IPS-NIHi7 (cell line): ENCODE data around the gene GNPDA1.

Source experiments
- DNase-seq: peaks from one replicate; pipeline ENCODE4 v3.0.0; 2012; ENCODE audit warnings: mixed read lengths; ENCODE audit errors: extremely low spot score

GNPDA1 gene

DNA sequence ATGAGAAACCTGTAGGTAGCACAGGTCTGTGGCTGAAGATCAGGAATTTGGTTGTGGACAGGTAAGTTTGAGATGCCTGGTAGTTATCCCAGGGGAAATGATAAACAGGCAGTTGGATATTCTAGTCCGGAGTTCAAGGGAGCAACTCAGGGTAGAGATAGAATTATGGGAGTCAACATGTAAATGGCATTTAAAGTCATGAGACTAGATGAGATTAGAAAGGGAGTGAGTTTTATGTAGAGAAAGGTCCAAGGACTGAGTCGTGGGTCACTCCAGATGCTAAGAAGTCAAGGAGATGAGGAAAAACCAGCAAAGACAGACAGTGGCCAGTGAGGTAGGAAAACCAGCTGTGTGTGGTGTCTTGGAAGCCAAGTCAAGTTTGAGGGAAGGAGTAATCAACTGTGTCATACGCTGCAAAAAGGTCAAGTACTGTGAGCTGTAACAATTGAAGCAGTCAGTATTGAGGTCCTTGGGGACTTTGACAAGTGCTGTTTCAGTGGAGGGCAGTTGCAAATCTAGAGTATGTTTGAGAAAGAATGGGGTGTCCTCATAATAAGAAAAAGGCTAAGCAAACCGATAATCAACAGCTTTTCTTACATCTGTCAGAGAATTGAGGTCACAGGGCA is 18.2 kb downstream of the GNPDA1 start:
- no peak for DNase-seq

DNA sequence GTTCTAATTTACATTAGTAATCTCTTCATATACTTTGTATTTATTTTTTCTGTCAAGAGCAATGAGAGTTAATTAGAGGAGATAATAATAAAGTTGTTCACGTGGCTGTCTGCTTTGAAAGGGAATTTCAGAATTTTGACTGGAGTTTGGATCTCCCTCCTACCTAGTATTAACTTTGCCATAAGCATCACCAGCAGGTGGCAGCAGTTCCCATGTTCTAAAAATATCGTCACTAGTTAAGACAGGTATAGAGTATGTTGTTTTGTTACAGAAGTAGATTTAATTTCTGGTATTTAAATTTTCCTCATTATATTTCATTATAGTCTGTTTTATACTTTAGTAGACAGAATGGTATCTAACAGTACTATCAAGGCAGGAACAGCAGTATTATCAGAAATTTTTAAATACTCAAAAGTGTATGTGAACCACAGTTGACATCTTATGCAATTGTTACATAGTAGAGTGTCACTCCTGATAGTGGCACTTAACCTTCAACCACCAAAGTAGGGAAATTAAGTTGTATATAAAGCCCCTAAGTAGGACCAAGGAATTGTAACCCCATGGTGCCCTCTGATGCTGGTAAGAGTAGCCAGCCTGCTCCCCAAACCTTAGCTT is 20.4 kb downstream of the GNPDA1 start:
- peak; percentile 60 for DNase-seq

DNA sequence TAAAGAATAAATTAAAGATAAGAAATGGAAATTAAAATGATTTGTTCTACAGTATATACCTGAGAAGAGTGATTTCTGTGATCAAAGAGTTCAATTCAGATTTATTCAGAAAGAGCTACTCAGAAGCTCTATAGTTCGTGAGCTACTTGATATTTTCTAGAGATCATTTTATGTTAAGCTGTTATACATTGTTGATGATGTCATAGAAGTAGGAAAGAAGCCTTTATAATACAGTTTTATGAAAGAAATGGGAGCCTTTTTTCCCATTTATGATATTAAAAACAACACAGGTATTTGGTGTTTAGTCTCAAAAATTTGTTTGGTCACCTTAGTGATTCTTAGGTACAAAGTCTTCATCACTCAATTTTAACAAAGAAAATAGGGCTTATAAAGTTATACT is 23.1 kb downstream of the GNPDA1 start:
- DNase-seq, result no peak

DNA sequence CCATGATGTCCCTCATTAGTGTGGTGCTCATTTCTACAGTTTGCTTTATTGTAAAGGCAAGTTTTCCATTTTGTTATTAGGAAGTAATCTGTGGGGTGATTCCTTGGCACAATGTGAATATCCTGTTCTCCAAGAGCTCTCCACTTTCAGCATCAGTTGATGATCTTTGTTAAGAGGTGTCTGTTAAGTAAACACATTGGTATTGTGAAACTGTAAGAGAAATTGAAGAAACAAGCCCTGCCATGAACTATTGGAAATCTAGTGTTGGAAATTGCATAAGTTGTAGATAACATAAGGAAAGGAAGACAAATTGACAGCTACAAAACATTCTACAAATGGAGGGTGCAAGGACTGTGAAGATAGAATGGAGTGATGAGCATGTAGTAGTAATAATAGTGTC is 26.8 kb downstream of the GNPDA1 start:
- no peak for DNase-seq

DNA sequence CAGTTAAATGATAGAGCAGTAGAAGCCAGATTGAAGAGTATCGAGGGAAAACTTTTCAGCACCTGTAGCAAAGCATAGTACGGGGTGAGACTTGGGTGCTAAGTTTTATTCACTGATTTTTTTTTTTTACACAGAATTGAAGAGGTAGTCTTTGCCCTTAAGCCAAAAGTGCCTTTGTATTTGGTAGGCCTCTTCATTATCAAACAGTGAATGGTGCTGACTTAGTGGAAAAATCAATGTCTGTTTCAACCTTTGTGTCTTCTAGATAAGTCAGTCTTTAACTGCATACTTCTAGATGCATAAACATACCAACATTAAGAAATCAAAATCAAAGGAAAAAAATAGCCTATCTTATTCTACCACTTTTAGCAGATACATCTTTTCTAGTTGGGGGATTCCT is 30.2 kb downstream of the GNPDA1 start:
- no peak for DNase-seq

DNA sequence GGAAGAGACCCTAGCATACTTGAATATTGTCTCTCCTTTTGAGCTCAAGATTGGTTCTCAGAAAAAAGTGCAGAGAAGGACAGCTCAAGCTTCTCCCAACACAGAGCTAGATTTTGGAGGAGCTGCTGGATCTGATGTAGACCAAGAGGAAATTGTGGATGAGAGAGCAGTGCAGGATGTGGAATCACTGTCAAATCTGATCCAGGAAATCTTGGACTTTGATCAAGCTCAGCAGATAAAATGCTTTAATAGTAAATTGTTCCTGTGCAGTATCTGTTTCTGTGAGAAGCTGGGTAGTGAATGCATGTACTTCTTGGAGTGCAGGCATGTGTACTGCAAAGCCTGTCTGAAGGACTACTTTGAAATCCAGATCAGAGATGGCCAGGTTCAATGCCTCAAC is 34.4 kb downstream of the GNPDA1 start:
- no peak for DNase-seq

DNA sequence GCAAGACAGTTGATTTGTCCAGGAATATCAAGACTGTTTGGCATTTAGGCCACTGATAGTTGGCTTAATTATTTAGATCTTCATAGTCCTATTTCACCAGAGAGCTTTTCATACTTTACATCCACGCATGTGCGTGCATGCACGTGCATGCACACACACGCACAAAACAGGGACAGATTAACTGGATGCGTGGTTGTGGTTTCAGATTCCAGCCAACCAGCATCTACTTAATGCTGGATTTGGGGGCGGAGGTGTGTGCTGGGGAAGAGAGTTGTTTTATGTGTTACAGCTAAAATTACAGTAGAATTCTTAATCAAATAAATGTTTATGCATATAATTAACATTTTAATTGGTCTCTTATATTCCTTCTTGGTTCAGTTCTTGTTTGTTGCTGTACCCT is 36.7 kb downstream of the GNPDA1 start:
- no peak for DNase-seq

DNA sequence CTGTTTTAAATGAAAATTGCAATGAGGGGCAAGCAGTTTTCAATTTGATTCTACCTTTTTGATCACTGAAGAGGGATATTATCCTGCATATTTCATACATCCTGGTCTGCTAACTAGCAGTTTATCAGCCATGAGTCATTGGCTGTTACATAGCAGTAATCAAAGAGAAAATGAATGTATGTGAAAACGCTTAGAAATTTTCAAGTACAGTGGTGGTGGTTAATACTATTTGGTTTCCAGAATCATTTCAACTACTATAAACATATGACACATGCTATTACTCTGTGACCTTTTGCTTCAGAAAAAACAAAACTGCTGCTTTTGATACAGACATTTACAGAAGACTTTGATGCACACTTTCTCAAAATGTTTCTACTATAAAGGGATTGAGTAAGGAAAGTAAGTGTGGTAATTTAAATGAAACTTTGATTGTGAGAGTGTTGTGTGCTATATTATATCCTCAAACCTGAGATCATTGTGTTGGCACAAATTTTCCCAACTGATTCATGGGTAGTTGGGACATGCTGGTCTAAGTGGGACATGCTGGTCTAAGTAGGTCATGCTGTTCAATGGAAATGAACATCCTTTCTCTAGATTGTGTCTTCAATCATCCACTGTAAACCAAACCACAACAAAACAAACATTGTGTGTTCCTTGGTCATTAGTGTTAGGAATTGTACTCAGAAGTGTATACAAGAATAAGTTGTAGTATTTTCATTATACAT is 38.8 kb downstream of the GNPDA1 start:
- no peak for DNase-seq

DNA sequence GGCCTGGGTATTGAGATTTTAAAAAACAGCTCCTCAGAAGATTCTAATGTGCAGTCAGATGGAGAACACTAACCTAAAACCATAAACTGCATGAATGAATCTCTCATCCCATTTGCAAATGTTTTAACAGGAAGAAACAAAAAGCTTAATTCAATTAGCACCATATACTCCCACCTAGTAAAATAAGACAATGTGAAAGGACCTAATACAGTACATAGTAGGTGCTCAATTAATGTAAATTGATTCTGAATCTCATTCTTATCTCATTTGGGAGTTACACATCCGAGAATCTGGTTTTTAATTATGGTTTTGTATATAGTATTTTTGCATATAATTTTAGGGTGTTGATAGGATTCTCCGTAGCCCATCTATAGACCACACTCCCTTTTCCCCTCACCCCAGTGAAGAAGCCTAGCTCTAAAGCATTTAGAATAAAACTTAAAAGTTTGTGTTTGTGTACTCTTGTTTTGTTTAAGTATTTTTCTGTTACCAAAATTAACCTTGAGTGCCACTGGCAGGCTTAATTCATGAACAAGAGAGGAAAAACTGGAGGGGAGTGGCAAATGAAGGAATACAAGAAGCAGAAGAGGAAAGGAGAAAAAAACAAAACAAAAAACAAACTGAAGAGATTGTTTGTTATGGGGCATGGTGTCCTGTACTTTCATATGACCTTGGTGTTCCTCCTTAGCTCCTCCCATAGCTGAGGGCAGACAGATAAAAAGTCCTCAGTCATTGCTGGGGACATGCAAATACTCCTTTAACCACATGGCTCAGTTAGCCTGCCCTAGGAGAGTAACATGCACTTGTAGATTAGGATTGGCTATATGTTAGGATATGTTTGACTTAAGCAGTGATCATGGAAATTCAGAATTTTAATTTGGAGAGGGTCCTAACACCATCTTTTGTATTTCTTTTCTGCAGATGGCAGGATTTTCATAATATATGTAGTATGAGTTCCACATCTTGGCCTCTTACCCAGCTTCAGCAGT is 42.8 kb downstream of the GNPDA1 start:
- peak; percentile 50 for DNase-seq

DNA sequence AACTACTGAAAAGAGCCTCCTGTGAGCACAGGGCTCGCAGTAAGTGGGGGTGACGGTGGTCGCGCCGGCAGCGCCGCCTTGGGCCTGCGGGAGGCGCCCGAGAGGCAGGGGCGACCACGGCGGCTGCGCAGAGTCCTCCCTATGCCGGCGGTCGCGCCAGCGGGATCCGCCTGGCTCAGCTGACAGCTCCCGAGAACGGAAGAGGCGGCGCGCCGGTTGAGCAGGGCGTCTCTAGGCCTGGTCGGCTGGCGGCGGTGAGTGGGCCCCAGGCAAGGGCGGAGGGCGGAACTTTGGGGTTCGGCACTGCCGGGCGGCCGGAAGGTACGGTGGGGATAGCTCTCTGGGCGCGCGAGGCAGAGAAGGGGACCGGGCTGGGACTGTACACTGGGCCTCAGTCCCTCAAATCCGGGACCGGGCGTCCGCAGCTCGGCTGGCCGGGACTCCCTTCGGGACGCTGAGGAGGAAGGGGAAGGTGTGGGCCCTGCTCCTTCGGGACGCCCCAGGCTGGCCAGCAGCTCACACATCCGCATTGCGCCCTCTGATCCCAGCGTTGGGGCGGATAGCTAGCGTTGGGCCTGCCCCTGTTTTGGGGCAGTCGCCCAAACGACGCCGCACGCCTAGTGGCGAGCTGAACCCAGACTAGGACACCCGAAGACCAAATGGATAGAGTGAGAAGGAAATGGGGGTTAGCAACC is 43.8 kb downstream of the GNPDA1 start, which contains the start of gene RNF14:
Gene RNF14 (plus strand): TSS at position 192 of the 695 bp plus-strand sequence. CDS start 4,484 bp downstream, outside the sequence.
- DNase-seq, result peak; percentile 97

DNA sequence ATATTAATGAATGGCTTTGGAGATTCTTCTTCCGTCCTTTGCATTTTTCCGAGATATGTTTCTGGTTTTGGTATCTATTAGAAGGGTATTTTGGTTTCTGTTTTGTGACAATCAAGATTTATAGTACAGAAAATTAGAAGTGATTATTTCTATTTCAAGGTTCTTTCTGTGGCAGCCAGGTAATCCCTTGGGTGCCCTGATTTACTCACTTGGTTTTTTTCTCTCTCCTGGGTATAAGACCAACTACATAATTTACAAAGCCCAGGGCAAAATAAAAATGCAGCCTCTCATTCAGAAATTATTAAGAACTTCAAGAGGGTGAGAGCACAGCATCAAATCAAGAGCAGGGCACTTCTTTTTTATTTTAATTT is 45.9 kb downstream of the GNPDA1 start:
- DNase-seq, result no peak

DNA sequence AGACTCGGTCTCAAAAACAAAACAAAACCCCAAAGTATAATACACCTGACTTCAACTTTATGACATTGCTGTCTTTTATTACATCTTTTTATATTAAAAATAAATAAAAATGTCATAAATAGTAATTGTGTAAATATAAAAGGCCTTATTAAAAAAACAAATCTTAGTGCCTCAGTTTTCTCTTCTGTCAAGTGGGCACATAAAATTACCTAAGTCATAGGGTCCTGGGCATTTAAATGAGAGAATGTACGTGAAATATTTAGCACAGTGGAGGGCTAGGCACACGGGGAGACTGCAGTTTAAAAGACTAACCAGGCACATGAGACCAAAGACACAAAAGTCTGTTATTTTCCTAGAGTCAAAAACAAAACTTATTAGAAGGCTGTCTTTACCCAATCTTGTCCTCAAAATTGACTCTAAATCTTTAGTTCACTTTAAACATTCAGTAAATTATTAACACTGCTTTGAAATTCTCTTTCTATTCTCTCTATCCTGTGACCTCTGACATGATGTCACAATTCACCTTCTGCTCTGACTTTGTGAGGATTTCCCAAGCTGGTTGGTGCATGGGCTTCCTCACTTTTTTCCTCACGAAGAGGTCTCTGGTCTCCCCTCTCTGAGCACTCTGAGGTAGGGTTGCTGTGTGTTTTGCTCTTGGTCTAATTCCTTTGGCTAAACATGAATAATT is 46.4 kb downstream of the GNPDA1 start:
- no peak for DNase-seq

DNA sequence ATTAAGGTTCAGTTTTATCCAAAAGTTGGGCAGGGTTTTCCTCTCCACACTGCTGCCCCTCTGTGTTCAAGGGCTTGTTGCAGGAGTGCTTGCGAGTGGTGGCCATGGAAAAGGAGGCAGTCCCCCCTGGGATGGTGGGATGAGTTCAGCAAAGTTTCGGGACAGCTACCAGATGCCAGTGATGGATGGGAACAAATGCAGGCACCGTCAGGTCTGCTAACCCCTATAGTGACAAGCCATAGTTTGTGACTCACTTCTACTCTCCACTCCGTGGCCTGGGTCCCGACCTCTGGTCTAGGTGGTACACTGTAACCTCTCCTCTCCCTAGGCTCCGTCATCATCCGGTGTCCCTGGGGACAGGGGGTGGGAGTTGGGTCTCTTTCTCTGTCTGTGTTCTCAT is 47.8 kb downstream of the GNPDA1 start:
- DNase-seq, result no peak

DNA sequence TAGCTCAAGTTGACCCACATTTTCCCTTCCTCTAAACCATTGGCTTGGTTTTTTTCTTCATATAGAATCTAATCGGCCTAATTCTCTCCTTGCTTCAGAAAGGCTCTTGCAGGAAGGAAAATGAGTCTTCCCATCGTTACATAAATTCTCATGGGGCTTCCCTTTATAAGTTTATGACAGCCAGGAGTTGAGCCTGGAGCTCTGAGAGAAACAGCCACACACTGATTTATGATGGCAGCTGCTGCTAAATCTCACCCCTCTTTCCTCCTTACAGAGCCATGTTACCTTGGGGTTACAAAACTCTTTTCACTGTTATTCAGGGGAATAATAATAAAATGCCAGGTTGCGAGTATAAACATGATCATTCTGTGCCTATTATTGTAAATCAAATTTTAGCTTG is 49.1 kb downstream of the GNPDA1 start:
- DNase-seq, result no peak

DNA sequence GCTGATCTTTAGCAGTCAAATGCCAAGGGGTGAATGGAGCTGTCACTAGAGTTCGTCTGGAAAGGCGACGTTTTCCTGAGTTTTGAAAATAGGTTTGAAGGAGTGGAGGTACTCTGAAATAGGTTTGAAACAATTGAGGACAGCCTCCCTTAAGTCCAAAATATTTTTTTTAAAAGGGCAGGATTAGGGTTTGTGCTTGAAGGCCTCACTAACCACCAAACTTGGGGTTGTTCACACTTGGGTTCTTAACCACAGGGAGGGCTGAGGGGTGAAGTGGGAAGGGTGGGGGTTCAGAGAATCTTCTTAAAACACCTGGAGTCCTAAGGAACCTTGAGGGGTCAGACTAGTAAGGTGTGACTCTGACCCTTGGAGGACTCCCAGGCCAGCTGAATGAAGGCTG is 51.4 kb downstream of the GNPDA1 start:
- DNase-seq, result no peak

DNA sequence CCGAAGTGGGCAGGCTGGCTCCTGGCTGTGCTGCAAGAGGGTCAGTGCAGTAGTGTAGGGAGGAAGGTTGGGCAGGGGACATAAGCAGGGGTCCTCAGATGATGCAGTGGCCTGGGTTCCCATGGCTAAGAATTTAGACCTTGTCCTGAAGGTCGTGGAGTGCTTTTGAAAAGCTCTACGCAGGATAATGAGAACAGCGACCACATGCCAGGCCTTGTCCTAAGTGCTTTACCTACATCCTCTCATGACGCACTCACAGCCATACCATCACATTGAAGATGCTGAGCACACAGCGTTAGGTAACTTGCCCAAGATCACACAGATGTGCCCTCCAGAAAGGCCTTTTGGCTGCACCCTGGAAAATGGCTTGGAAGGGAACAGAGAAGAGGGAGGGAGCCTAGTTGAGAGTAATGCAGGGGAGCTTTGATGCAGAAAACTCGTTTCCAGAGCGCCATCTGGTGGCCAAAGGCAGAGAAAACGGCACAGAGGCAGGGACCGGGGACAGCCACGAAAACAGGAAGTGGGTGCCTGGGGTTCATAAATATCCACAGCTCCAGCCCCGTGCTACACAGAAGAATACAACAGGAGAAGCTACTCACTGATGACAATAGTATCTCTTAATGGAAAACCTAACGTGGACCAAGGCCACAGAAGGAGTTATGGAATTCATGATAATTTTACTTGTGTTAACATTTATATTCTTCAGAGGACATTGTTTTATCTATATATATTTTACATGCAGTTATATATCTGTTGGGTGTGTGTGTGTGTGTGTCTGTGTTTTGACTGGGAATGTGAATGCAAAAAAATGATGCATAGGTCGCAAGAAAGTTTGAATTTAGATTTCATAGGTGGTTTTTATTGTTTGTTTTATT is 52.1 kb downstream of the GNPDA1 start:
- DNase-seq, result peak; percentile 87

DNA sequence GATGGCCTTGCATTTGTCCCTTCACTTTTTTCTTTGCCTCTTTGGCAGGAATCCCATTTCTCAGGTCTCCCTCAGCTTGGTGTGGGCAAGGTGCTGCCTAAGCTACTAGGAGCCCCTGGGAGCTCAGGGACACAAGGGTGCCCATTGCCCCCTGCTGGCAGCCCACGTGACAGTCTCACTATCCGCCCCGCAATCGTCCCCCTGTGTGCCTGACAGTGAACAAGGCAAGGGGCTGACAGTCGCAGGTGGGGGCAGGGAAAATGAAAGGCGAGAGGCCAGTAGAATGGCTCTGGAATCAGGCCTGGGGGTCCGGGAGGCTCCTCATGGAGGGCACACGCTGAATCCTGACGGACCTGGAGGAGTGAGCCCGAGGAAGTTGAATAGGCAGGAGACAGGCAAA is 52.8 kb downstream of the GNPDA1 start:
- no peak for DNase-seq

DNA sequence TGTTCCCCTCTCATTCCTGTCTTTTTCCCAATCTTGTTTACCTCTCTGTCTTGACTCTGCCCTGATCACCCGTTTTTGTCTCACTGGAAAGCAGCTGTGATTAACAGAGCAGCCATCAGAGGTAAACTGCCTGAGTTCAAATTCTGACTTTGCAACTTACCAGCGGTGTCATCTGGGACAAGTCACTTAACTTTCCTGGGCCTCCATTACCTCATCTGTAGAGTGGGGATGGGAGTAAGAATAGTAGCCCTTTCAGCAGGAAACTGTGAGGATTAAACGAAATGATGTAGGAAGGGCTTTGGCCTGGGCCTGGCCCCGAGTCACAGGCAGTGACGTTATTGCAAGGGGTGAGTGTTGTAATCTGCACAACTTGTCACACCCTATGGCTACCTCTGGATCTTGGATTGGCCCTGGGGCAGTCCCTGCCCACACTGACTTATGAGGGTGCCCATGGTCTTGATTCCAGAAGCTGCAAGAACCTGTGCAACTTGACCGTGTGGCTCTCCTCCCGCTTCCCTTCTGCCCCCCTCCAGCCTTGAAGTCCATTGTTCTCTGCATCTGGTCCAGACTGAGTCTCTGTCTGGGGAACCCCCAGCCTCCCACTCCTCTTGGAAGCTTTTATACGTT is 54.2 kb downstream of the GNPDA1 start:
- no peak for DNase-seq

DNA sequence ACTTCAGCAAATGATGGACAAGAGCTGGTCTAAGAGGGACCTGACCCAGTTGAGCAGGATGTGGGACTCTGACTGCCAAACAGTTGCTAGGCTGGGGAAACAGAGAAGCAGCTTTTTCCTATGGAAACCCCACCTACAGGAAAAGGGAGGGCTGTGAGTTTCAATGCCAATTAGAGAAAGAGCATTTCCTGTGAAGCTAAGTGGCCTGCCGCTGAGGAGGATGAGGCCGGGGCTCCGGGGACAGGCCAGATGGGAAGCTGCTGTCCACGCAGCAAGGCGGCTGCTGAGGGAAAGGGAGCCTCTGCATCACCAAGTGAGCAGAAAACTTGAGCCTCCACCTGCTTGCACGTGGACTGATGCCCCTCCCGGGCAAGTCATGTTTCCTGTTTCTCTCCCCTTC is 54.7 kb downstream of the GNPDA1 start, which contains the start of gene PCDH12:
Gene PCDH12 (minus strand): TSS at position 90 of the 400 bp plus-strand sequence. CDS start 351 bp downstream, outside the sequence.
- DNase-seq, result peak; percentile 39
